GM21381 (cell line): ENCODE measurements around the gene KTI12.
A peak's percentile ranks its signal among the peaks of the same experiment; 100 is the strongest.
"Not testable (repeated sequence)": the region's sequence is repeated elsewhere in the genome, so short reads cannot be mapped to it uniquely, and the experiment has no call there.

ENCODE experiments used
- ATAC-seq: cut with Tn5 transposase; IDR thresholded peaks from one replicate; pipeline ENCODE4 v1.9.1; 2021; ENCODE audit warnings: mild to moderate bottlenecking, moderate library complexity; ENCODE audit not compliant: unreplicated experiment

Gene KTI12, protein sequence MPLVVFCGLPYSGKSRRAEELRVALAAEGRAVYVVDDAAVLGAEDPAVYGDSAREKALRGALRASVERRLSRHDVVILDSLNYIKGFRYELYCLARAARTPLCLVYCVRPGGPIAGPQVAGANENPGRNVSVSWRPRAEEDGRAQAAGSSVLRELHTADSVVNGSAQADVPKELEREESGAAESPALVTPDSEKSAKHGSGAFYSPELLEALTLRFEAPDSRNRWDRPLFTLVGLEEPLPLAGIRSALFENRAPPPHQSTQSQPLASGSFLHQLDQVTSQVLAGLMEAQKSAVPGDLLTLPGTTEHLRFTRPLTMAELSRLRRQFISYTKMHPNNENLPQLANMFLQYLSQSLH

DNA sequence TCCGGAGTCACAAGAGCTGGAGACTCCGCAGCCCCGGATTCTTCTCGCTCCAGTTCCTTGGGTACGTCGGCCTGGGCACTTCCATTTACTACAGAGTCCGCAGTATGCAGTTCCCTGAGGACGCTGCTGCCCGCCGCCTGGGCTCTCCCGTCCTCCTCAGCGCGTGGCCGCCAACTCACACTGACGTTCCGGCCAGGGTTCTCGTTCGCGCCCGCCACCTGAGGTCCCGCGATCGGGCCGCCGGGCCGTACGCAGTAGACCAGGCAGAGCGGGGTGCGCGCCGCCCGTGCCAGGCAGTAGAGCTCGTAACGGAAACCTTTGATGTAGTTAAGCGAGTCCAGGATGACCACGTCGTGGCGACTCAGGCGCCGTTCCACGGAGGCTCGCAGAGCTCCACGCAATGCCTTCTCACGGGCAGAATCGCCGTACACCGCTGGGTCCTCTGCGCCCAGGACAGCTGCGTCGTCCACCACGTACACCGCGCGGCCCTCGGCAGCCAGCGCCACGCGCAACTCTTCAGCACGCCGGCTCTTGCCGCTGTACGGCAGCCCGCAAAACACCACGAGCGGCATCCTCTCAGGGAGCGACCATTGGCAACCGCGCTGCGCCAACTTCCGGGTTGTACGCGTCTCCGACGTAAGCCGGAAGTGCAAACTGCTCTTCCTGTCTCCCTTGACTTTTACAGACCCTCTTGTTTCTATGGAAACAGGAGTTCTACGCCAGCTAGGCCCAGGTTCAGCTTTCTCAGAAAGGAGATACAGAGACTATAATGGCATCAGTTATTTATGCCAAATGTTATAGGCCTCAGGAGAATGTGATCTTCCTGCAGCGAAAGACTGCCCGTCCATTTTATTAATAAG lies at the start of gene KTI12:
TSS of gene KTI12 (minus strand) at position 621 of the 860 bp plus-strand sequence. CDS start at position 572, 49 bp downstream.
- peak; percentile 83 for ATAC-seq

DNA sequence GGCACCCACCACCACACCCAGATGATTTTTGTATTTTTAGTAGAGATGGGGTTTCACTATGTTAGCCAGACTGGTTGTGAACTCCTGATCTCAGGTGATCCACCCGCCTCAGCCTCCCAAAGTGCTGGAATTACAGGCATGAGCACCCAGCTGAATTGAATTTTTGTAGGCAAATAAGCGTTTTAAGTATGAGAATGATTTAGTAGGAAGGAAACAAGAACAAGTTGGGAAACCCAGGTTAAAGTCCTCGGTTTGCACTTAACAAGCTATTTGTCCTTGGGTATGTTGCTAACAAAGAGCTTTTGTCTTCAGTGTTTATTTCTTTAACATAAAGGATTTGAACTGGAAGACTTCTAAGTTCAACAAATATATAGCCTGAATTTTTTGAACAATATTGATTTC lies 46.4 kb upstream of the KTI12 start:
- no peak for ATAC-seq

DNA sequence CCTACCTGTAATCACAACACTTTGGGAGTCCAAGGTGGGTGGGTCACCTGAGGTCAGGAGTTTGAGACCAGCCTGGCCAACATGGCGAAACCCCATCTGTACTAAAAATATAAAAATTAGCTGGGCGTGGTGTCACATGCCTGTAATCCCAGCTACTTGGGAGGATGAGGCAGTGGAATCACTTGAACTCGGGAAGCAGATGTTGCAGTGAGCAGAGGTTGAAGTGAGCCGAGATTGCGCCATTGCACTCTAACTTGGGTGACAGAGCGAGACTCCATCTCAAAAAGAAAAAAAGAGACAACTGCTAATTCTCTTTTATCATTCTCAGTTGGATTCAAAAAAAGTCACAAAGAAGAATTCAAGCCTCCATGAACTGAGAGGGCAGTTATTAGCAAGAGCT lies 43.7 kb upstream of the KTI12 start:
- not testable (repeated sequence) for ATAC-seq

DNA sequence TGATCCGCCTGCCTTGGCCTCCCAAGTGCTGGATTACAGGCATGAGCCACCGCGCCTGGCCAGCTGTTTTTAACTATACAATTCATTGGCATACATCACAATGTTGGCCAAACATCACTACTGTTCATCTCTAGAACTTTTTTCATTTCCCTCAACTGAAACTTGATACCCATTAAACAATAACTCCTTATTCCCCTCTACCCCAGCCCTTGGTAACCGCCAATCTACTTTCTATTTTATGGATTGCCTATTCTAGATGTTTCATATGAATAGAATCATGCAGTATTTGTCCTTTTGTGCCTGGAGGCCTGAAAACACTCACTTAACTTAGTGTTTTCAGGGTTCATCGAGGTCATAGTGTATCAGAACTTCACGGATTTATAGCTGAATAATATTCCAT lies 38.7 kb upstream of the KTI12 start:
- ATAC-seq: no peak

DNA sequence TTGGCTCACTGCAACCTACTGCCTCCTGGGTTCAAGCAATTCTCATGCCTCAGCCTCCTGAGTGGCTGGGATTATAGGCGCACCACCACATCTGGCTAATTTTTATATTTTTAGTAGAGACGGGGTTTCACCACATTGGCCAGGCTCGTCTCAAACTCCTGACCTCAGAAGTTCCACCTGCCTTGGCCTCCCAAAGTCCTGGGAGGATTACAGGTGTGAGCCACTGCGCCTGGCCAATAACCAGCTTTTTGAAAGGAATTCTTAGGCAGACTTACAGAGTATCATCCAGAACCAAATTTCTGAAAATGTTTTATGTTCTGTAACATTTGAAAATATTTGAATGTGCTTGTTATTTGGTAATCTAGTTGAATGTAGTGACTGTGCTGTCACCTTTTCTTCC lies 37.1 kb upstream of the KTI12 start:
- no peak for ATAC-seq

DNA sequence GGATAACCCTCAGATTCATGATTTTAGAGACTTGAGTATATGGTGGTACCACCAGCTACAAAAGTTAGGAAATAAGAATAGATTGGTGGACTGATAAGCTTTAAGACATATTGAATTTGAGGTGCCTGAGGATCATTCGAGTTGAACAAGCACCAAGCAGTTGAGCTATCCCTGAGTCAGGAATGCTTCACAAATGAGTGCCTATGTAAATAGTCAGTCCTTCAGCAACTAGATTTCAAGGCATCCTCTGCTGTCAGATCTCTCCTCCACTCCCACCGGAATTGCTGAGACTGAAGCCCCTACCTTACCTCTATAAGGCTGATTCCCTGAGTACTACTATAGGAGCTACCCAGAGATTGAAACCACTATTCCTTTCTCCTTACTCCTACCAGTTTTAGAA lies 29.6 kb upstream of the KTI12 start:
- ATAC-seq: no peak

DNA sequence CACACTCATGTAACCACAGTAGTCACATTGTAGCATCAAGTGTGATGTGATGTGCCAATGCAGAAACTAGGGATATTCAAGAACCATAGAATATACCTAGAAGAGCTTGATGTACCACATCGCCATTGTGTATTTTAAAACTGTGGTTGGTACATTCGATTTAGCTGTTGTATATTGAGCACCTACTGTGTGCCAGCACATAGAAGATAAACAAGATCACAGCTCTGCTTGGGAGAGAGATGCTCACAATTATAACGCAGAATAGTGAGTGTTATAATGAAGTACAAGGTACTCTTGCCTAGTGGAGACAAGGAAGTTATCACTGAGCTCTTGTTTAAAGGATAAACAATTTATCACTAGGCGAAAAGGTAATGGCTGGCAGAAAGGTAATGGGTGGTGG lies 27.2 kb upstream of the KTI12 start:
- ATAC-seq: no peak

DNA sequence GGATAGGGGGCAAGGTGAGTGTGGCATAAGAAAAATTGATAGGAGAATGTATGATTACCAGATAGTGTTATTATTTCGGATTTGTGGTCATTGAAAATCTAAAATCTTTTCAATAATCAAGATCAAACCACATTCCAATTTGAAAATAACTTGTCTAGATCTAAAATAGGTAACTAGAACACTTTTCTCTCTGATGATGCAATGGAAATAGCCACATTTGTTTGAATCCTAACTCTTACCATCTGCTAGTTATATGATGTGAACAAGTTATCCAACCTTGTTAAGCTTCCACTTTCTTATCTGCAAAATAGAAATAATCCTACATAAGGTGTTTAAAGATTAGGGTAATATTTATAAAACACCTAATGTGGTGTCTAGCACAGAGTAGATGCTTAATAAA lies 26.3 kb upstream of the KTI12 start:
- no peak for ATAC-seq

DNA sequence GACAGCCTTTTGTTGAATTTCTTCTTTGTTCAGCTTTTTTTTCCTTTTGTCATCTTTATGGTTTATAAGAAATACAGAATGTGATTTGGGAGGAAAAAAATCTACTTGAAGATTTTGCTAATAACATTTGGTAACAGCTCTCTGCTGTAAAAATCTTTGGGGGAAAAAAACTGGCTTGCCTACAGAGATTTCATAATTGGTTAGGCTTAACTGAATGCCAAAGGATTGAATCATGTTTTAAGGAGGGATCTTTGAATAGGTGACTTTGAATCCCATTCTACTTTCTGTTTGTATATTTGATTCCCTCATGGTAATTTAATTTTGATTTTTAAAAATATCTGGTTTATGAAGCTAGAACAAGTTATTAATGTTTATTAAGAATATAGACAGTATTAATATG lies 25.7 kb upstream of the KTI12 start:
- no peak for ATAC-seq

DNA sequence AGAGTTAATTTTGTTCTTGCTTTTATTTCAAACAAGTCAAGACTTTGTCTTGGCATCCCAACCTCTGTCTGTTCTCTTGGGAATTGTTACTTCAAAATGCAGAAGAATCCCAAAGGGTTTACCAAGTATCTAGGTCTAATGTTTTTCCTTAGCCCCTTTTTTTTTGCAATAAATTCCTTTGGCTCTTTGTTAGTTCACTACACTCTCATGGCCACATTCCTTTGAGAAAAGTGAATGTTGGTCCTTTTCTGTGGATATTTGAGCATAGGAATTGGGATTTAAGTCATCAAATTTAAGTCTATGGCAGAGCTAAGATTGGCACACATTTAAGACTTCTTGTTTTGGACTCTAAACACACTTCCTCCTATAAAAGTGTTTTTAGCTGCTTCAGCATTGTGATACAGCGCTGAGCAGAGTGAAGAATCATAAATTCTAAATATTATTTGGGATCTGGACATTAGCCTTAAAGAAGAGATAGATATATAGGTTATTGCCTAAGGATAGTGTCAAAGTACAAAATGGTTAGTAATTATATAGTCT lies 24.3 kb upstream of the KTI12 start:
- ATAC-seq: no peak

DNA sequence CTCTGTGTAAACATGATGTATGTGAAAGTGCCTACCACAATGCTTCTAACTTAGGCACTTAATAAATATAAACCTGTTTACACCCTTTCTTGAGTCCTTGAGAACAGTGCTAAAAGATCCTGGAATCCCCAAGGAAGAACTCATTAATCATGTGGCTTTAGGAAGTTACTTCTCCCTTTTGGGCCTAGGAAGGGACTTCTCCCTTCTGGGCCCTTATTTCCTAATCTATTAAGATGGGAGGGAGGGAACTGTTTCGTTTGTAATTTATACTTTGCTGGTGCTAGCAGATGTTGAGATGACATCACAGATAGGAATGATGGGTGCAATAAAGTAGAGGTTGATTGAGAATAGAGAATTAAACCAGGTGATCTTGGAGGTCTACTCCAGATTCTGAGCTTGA lies 23.6 kb upstream of the KTI12 start:
- no peak for ATAC-seq

DNA sequence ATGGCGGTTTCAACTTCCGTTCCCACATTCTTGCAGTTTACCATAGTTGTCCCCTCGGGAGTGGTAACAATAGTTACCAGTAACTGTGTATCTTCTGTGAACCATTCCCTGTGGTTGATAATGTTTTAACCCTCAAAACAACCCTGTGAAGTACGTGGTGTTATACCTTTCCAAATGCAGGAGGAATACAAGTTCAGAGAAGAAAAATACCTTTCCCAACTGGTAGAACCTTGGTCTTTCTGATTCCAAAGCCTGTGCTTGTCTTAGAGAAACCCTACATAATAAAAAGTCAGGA lies 23.3 kb upstream of the KTI12 start:
- ATAC-seq: peak; percentile 40

DNA sequence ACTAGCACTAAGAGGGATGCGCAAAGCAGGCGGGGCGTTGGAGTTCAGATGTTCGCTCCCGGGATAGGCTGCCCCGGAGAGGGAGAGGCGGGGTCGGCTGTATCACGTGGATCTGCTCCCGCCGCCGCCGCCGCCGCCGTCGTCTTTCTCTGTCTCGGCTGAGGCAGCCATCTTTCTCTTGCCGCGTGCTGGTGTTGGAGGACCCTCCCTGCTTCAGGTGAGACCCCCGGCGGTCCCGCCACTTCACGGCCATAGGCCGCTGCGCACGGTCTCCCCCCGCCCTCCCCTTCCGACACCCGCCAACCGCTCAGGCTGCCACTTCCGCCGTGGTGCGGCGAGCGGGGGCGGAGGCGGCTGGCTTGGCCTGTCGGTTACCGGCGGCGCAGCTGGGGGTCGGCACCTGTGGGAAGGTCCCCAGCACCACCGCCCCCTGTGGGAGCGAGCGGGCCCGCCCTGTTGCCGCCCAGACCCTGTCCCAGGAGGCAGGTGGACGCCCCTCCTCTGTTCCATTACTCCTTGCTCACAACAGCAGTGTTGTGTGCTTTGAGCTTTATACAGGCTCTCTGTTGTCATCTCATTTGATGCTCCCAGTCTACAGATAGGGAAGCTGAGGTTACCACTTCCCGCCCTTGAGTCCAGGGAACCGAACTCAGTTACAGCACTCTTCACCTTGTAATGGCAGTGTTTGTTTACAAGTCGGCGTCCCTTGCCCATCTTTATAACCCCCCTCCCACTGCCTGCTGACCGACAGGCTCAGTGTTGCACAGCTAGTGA lies 22.7 kb upstream of the KTI12 start, which contains the start of gene BTF3L4:
TSS of gene BTF3L4 (plus strand) at position 133 of the 774 bp plus-strand sequence. CDS start 3,553 bp downstream, outside the sequence.
- peak; percentile 79 for ATAC-seq

DNA sequence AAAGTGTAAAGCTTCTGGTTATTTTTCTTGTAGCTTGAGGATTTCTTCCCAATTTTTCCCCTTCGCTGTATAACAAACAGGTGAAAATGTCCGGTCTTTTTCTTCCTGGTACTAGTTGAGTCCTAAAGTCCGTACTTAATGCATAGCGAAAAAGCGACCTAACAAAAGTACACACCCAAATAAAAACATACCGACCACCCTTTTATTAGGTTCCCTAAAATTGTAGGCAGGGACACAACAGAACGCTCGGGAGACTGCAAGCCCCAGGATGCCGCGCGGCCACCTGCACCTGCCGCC lies 22.2 kb upstream of the KTI12 start:
- ATAC-seq: no peak

DNA sequence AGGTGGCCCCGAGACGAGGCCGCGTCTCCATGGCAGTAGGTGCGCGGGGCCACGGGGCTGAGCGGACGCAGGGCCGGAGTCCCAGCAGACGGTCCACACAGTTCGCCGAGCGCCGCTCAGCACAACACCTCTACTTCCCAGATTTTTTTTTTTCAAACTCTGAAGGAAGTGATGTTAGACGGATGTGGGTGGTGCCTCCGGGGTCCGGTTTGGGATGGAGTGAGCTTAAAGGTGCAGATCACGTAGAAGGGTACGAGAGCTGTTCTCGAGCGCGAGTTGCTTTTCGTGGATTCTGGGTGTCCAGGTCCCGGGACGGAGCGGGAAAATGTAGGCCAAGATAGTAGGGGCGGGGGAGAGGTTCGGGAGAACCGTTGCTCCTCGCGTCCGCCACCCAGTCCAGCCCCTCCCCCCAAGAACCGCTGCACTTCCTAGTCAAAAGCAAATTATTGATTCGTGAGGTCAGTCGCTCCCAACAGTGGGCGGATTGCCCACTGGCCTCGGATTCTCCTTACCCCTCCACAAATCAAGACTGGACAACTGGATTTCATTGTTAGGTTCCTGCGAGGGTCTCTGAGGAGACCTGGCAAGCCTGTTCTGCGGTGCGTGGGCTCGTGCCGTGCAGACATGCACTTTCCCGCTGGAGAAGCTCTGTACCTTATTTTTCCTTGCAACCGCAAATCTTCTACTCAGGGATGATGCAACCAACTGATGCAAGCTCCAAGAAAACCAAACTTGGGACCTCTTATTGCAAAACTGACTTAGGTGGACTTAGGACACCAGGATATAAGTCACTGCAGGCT lies 21.7 kb upstream of the KTI12 start, which contains the start of gene TXNDC12:
TSS of gene TXNDC12 (minus strand) at position 126 of the 800 bp plus-strand sequence. CDS start at position 31, 95 bp downstream.
- ATAC-seq: peak; percentile 42

DNA sequence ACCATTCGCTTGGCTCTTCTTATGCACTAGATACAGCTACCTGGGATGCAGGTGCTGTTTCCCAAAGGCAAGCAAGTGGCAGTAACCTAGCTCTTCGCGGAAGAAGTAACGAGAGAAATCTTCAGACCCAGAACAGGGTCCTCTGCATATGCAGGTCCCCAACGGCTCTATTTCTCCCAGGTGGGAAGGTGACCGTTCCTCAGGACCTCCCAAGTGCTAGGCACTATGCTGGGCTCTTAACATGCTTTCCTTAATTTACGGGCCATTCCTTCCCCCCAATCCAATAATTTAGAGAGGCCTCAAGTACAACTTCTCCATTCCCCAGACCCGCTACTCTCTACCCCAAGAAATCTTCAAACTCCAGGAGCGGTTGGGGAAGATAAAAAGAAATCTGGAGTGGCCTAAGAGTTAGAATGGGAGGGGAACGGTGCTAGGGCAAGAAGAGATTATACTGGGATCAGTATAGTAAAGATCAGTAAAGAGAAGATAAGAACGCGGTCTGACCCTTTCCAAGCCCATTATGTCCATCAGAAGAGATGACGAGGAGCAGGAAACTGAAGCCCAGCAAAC lies 21.0 kb upstream of the KTI12 start:
- ATAC-seq: no peak

DNA sequence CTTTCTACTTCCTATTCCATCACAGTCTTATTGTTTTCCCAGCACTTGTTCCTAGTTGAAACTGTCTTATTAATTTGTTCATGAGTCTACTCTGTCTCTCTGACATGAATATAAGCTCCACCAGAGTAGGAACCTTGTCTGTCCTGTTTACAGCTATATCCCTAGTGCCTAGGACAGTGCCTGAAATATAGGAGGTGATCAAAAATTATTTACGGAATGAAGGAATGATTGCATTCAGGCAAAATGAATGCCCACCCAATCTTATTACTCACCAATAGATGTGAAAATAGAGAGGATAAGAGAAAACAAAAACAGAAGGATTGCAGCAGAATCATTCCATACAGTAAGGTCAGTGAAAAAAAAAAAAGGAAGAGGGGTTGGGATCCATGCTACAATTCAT lies 20.3 kb upstream of the KTI12 start:
- ATAC-seq: no peak

DNA sequence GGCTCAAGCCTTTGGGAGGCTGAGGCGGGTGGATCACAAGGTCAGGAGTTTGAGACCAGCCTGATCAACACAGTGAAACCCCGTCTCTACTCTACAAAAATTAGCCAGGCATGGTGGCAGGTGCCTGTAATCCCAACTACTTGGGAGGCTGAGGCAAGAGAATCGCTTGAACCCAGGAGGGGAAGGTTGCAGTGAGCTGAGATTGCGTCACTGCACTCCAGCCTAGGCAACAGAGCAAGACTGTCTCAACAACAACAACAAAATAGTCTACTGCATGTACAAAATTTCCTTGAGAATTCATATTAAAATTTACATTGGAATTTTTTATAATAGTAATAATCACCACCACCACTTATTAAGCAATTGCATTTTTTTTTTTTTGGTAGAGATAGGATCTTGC lies 15.7 kb upstream of the KTI12 start:
- not testable (repeated sequence) for ATAC-seq

DNA sequence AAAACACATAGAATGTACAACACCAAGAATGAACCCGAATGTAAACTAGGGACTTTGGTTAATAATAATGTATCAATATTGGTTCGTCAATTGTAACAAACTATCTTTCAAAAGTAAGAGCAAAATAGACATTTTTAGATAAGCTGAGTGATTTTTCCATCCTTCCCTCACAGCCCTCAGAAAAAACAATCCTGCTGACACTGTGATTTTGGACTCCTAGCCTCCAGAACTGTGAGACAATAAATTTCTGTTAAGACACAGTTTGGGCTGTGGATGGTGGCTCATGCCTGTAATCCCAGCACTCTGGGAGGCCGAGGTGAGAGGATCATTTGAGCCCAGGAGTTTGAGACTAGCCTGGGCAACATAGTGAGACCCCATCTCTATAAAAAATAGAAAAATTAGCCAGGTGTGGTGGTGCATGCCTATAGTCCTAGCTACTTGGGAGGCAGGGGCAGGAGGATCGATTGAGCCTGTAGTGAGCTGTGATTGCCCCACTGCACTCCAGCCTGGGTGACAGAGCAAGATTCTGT lies 12.1 kb upstream of the KTI12 start:
- not testable (repeated sequence) for ATAC-seq

DNA sequence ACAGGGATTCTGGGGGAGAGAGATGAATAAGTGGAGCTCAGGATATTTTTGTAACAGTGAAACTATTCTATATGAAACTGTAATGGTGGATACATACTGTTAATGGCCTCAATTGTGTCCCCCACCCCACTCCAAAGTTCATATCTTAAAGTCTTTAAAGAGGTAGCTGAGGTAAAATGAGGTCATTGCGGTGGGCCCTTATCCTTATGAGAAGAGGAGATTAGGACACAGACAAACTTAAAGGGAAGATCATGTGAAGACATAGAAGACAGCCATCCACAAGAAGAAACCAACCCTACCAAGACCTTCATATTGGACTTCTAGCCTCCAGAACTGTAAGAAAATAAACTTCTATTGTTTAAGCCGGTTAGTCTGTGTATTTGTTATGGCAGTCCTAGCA lies 11.6 kb upstream of the KTI12 start:
- ATAC-seq: no peak
